IMR-90 (cell line): Measurements from ENCODE around the gene CYB5R4. TPM values are rescaled to one million over a fixed set of nuclear protein-coding genes. Genes with fewer than 3 reads are reported as not detected.

Experiments used
- ATAC-seq: fragments of 200-7000 bp; cut with Tn5 transposase; 2 replicates; pipeline ENCODE4 v1.9.1; 2020; ENCODE audit warnings: low read depth, mild to moderate bottlenecking, moderate library complexity
- BruUV-seq: library from RNA; stranded (reverse); fragments of 400-500 nt; replicated peaks from 2 replicates; lab custom pipeline; 2021; lab: Mats Ljungman, UMichigan
- CTCF ChIA-PET: fragments of 300-600 bp; formaldehyde crosslinking; extraction: SDS; loops from one replicate; lab custom pipeline; 2021; ENCODE audit warnings: antibody characterized with exemption; lab: Yijun Ruan, JAX
- POLR2A ChIA-PET: fragments of 300-600 bp; sonication (Branson Sonifier 250); formaldehyde crosslinking; loops from one replicate; lab custom pipeline; 2022; ENCODE audit warnings: antibody characterized with exemption; ENCODE audit not compliant: unreplicated experiment; lab: Charles Lee
- DNase-seq: peaks from one replicate; pipeline ENCODE4 v3.0.0; 2013
- H2AFZ ChIP-seq: replicated peaks from 2 replicates; pipeline ENCODE3; 2013; ENCODE audit warnings: low read length, mild to moderate bottlenecking; ENCODE audit not compliant: poor library complexity
- H2AK5ac ChIP-seq: 2 replicates; pipeline ENCODE4 v1.6.1; 2013; ENCODE audit warnings: low read depth, low read length, inconsistent platforms
- H2AK9ac ChIP-seq: replicated peaks from 2 replicates; pipeline ENCODE3; 2013; ENCODE audit warnings: mild to moderate bottlenecking, low read depth, low read length, moderate library complexity; ENCODE audit not compliant: poor library complexity
- H2BK120ac ChIP-seq: 2 replicates; pipeline ENCODE4 v1.6.1; 2013; ENCODE audit warnings: low read depth, low read length, inconsistent platforms
- H2BK15ac ChIP-seq: 3 replicates; pipeline ENCODE4 v1.6.1; 2013; ENCODE audit warnings: low read depth, low read length, inconsistent platforms
- H2BK20ac ChIP-seq: 2 replicates; pipeline ENCODE4 v1.6.1; 2013; ENCODE audit warnings: low read depth, mild to moderate bottlenecking, inconsistent platforms, low read length, moderate library complexity
- H2BK5ac ChIP-seq: 2 replicates; pipeline ENCODE4 v1.6.1; 2013; ENCODE audit warnings: mild to moderate bottlenecking, low read depth, low read length, inconsistent platforms; ENCODE audit not compliant: poor library complexity, severe bottlenecking
- H3K14ac ChIP-seq: replicated peaks from 2 replicates; pipeline ENCODE4 v1.6.1; 2013; ENCODE audit warnings: low read depth, low read length, inconsistent platforms
- H3K18ac ChIP-seq: 2 replicates; pipeline ENCODE4 v1.6.1; 2013; ENCODE audit warnings: low read depth, low read length, control low read depth
- H3K23ac ChIP-seq: 2 replicates; pipeline ENCODE4 v1.6.1; 2013; ENCODE audit warnings: low read depth, low read length, inconsistent platforms
- H3K27ac ChIP-seq: 2 replicates; pipeline ENCODE4 v1.5.1; 2013; ENCODE audit warnings: mild to moderate bottlenecking, control low read depth, low read length; ENCODE audit not compliant: insufficient read depth
- H3K27me3 ChIP-seq: 2 replicates; pipeline ENCODE4 v1.6.1; 2013; ENCODE audit warnings: low read length; ENCODE audit not compliant: control insufficient read depth, insufficient read depth
- H3K36me3 ChIP-seq: 2 replicates; pipeline ENCODE4 v1.6.1; 2013; ENCODE audit warnings: low read length, mixed read lengths; ENCODE audit not compliant: control insufficient read depth, insufficient read depth
- H3K4ac ChIP-seq: 2 replicates; pipeline ENCODE4 v1.6.1; 2013; ENCODE audit warnings: low read depth, low read length, inconsistent platforms
- H3K4me1 ChIP-seq: 2 replicates; pipeline ENCODE4 v1.6.1; 2013; ENCODE audit warnings: low read length, mixed read lengths; ENCODE audit not compliant: control insufficient read depth, insufficient read depth
- H3K4me2 ChIP-seq: 2 replicates; pipeline ENCODE4 v1.6.1; 2013; ENCODE audit warnings: low read depth, mild to moderate bottlenecking, control low read depth, low read length, moderate library complexity
- H3K4me3 ChIP-seq: 2 replicates; pipeline ENCODE4 v1.5.1; 2013; ENCODE audit warnings: low read depth, mild to moderate bottlenecking, control low read depth, low read length, moderate library complexity; ENCODE audit not compliant: insufficient read depth
- H3K56ac ChIP-seq: 2 replicates; pipeline ENCODE4 v1.6.1; 2013; ENCODE audit warnings: low read length, inconsistent platforms; ENCODE audit not compliant: insufficient read depth; ENCODE audit errors: extremely low read depth
- H3K79me1 ChIP-seq, 2 experiments: 2 replicates each; pipeline ENCODE4 v1.6.1; 2013; ENCODE audit warnings: low read length in 2 of 2, inconsistent platforms in 1 of 2, low read depth in 1 of 2
- H3K9ac ChIP-seq: 2 replicates; pipeline ENCODE4 v1.6.1; 2013; ENCODE audit warnings: low read depth, low read length, control low read depth
- H3K9me1 ChIP-seq: 2 replicates; pipeline ENCODE4 v1.6.1; 2013; ENCODE audit warnings: low read length, inconsistent platforms; ENCODE audit not compliant: insufficient read depth
- H3K9me3 ChIP-seq: 2 replicates; pipeline ENCODE4 v1.6.1; 2013; ENCODE audit warnings: low read length; ENCODE audit not compliant: control insufficient read depth, insufficient read depth
- H4K20me1 ChIP-seq: 2 replicates; pipeline ENCODE4 v1.6.1; 2013; ENCODE audit warnings: low read length, inconsistent platforms; ENCODE audit not compliant: insufficient read depth
- H4K5ac ChIP-seq: 2 replicates; pipeline ENCODE4 v1.6.1; 2013; ENCODE audit warnings: mild to moderate bottlenecking, low read depth, low read length, control low read depth
- H4K8ac ChIP-seq, 2 experiments: 2 replicates each; pipeline ENCODE4 v1.6.1; 2013; ENCODE audit warnings: low read depth in 2 of 2, low read length in 2 of 2, control low read depth in 1 of 2, inconsistent platforms in 1 of 2
- H4K91ac ChIP-seq: 2 replicates; pipeline ENCODE4 v1.6.1; 2013; ENCODE audit warnings: low read depth, low read length, inconsistent platforms; ENCODE audit not compliant: insufficient read depth
- CEBPB ChIP-seq: IDR thresholded peaks from 2 replicates; pipeline ENCODE4 v1.6.1; 2012; ENCODE audit warnings: low read depth, low read length, improper control_type of control experiment
- CHD1 ChIP-seq: IDR thresholded peaks from 2 replicates; pipeline ENCODE4 v1.6.1; 2012; ENCODE audit warnings: low read depth, low read length, improper control_type of control experiment
- WGBS, 2 experiments: methylation state at CpG; one replicate each; pipeline versions ENCODE4 v1.1.5 to v1.1.7; 2013; ENCODE audit warnings: missing lambda C conversion rate in 2 of 2; ENCODE audit not compliant: insufficient read length in 1 of 2; ENCODE audit errors: extremely low coverage in 2 of 2; 5-methylcytosine and 5-hydroxymethylcytosine counted together
- dilution Hi-C: fragments of 300-500 bp; cut with HindIII; formaldehyde crosslinking; loops from one replicate; pipeline ENCODE4 v1.14.3; 2018; ENCODE audit warnings: low sequenced_read_pairs; ENCODE audit not compliant: unreplicated experiment
- in situ Hi-C: fragments of 300-500 bp; cut with MboI; formaldehyde crosslinking; loops from 3 replicates; pipeline ENCODE4 v1.14.3; 2019; ENCODE audit warnings: low sequenced_read_pairs, inconsistent platforms, mixed read lengths
- intact Hi-C: fragments of 100-400 bp; cut with micrococcal nuclease; formaldehyde crosslinking; loops from 2 replicates; pipeline ENCODE4 v1.10.0; 2022
- polyA plus RNA-seq, 3 experiments: library from polyadenylated mRNA; depleted of rRNA; stranded (reverse); fragments of >200 nt; gene quantifications; 2 replicates each; pipeline ENCODE4 v1.2.3, GENCODE V29; 2012; ENCODE audit warnings: low replicate concordance in 1 of 3
- total RNA-seq: library from RNA; depleted of rRNA; stranded (reverse); fragments of >200 nt; gene quantifications from 2 replicates; pipeline ENCODE4 v1.2.3, GENCODE V29; 2012

CYB5R4 gene
- total and polyA plus RNA-seq, 2 of the 4 experiments (the other 2 are of a cell fraction): 3.2 to 6.1 TPM

DNA sequence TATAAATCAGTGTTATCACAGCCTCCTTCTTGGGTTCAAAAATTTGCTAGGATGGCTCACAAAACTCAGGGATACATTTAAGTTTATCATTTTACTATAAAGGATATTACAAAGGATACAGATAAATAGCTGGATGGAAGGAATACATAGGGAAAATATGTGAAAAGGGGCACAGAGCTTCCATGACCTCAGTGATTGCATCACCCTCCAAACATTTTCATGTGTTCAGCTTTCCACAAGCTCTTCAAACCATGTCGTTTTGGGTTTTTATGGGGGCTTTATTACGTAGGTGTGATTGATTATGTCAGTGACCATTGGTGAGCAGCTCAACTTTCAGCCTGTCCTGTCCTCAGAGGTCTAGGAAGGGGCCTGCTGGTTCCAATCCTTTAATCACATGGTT lies 68.0 kb downstream of the CYB5R4 start:
- WGBS, 2 experiments: no CpG with 5 or more reads among the region's 2 CpGs
- H3K9me1 ChIP-seq: peaks cover 3% of the 10 kb centered on the region; the same call in 1 of the 2 replicates
- DNase-seq (peak; percentile 2), ATAC-seq (no peak)
- CTCF ChIA-PET: no interaction called here
- no peak overlapping the region for H3K23ac ChIP-seq
- H3K56ac ChIP-seq: no peak overlapping the region
- no peak overlapping the region for H3K27ac ChIP-seq
- H2AFZ ChIP-seq: no peak overlapping the region
- dilution Hi-C loops (no loop called here), in situ Hi-C loops (no loop called here), intact Hi-C loops (no loop called here)
- no peak overlapping the region for H3K4ac ChIP-seq
- no peak overlapping the region for H4K5ac ChIP-seq
- no peaks in the 10 kb centered on the region for H3K79me1 ChIP-seq
- no peaks in the 10 kb centered on the region for H3K27me3 ChIP-seq
- BruUV-seq: no TSS peak
- no peak overlapping the region for H3K4me2 ChIP-seq
- H2BK20ac ChIP-seq: no peak overlapping the region
- H3K4me1 ChIP-seq: no peaks in the 10 kb centered on the region
- H2BK5ac ChIP-seq: no peak overlapping the region
- no peak overlapping the region for H3K14ac ChIP-seq
- H2BK15ac ChIP-seq: no peak overlapping the region
- no peaks in the 10 kb centered on the region for H3K9me3 ChIP-seq
- POLR2A ChIA-PET: no interaction called here
- peaks cover 3% of the 10 kb centered on the region; the same call in 1 of the 2 replicates for H3K36me3 ChIP-seq
- H2BK120ac ChIP-seq: no peak overlapping the region
- H2AK5ac ChIP-seq: no peak overlapping the region
- no peak overlapping the region for H3K4me3 ChIP-seq
- H3K9ac ChIP-seq: no peak overlapping the region
- no peak for TF ChIP-seq CHD1
- peak; percentile 71 for TF ChIP-seq CEBPB
- no peaks in the 10 kb centered on the region for H4K20me1 ChIP-seq
- no peak overlapping the region for H3K18ac ChIP-seq
- no peak overlapping the region for H4K8ac ChIP-seq
- H2AK9ac ChIP-seq: no peak overlapping the region
- H4K91ac ChIP-seq: no peak overlapping the region
